WTC11 (cell line): Measurements from ENCODE around the gene SWI5. TPM values are rescaled to one million over a fixed set of nuclear protein-coding genes. Genes with fewer than 3 reads are reported as not detected.

Source experiments
- ATAC-seq: fragments of 200-7000 bp; cut with Tn5 transposase; 2 replicates; pipeline ENCODE4 v1.10.0; 2021; ENCODE audit warnings: mild to moderate bottlenecking, moderate library complexity
- CTCF ChIA-PET: fragments of 300-600 bp; sonication (Branson Sonifier 250); formaldehyde crosslinking; loops from one replicate; lab custom pipeline; 2021; ENCODE audit warnings: antibody characterized with exemption; lab: Charles Lee
- POLR2A ChIA-PET: fragments of 350-600 bp; sonication (Branson Sonifier 250); formaldehyde crosslinking; loops from one replicate; lab custom pipeline; 2021; ENCODE audit warnings: antibody characterized with exemption; lab: Charles Lee
- DNase-seq: peaks from one replicate; pipeline ENCODE4 v3.0.0; 2021; ENCODE audit warnings: low spot score
- H3K27ac Mint-ChIP-seq: 2 replicates; pipeline ENCODE4 v1.8.0; 2021; ENCODE audit warnings: mixed read lengths
- H3K27me3 Mint-ChIP-seq: 2 replicates; pipeline ENCODE4 v1.8.0; 2021; ENCODE audit warnings: low read depth, mild to moderate bottlenecking, moderate library complexity, mixed read lengths
- H3K36me3 Mint-ChIP-seq: 2 replicates; pipeline ENCODE4 v1.8.0; 2021; ENCODE audit warnings: mixed read lengths
- H3K4me1 Mint-ChIP-seq: 2 replicates; pipeline ENCODE4 v1.8.0; 2022; ENCODE audit warnings: mixed read lengths
- H3K4me3 Mint-ChIP-seq: 2 replicates; pipeline ENCODE4 v1.8.0; 2021; ENCODE audit warnings: mild to moderate bottlenecking, moderate library complexity, mixed read lengths
- H3K9me3 Mint-ChIP-seq: 2 replicates; pipeline ENCODE4 v1.8.0; 2021; ENCODE audit warnings: mixed read lengths
- AFF4 ChIP-seq: sonication (generic); formaldehyde crosslinking; IDR thresholded peaks from 2 replicates; pipeline ENCODE4 v1.8.1; 2023; ENCODE audit warnings: mild to moderate bottlenecking, missing genetic modification reagents, borderline replicate concordance
- ATF2 ChIP-seq: sonication (generic); formaldehyde crosslinking; IDR thresholded peaks from 2 replicates; pipeline ENCODE4 v1.8.1; 2022; ENCODE audit warnings: low read depth, missing genetic modification reagents, borderline replicate concordance
- CBFB ChIP-seq: sonication (generic); formaldehyde crosslinking; IDR thresholded peaks from 2 replicates; pipeline ENCODE4 v1.8.1; 2022; ENCODE audit warnings: mild to moderate bottlenecking, low read depth, missing genetic modification reagents
- CDX4 ChIP-seq: fragments of 250-450 bp; sonication (Bioruptor Pico); IDR thresholded peaks from 2 replicates; pipeline ENCODE4 v1.9.0; 2021; ENCODE audit warnings: moderate library complexity, mild to moderate bottlenecking, inconsistent platforms, borderline replicate concordance
- CREB1 ChIP-seq: sonication (generic); formaldehyde crosslinking; IDR thresholded peaks from 2 replicates; pipeline ENCODE4 v1.8.0; 2023; ENCODE audit warnings: mild to moderate bottlenecking, missing genetic modification reagents
- CREM ChIP-seq: sonication (generic); formaldehyde crosslinking; IDR thresholded peaks from 2 replicates; pipeline ENCODE4 v1.8.1; 2022; ENCODE audit warnings: mild to moderate bottlenecking, missing genetic modification reagents, moderate library complexity
- E2F5 ChIP-seq: sonication (generic); formaldehyde crosslinking; IDR thresholded peaks from 2 replicates; pipeline ENCODE4 v1.8.1; 2022; ENCODE audit warnings: mild to moderate bottlenecking, moderate library complexity, missing genetic modification reagents
- FOXK1 ChIP-seq: sonication (generic); formaldehyde crosslinking; IDR thresholded peaks from 2 replicates; pipeline ENCODE4 v1.8.0; 2022; ENCODE audit warnings: mild to moderate bottlenecking, moderate library complexity, missing genetic modification reagents
- FOXP4 ChIP-seq: sonication (generic); formaldehyde crosslinking; IDR thresholded peaks from 2 replicates; pipeline ENCODE4 v1.8.0; 2022; ENCODE audit warnings: mild to moderate bottlenecking, missing genetic modification reagents
- HMGA2 ChIP-seq: fragments of 250-450 bp; sonication (Bioruptor Pico); IDR thresholded peaks from 2 replicates; pipeline ENCODE4 v1.4.0; 2021; ENCODE audit warnings: mild to moderate bottlenecking, moderate library complexity
- IRF1 ChIP-seq: sonication (generic); formaldehyde crosslinking; IDR thresholded peaks from 2 replicates; pipeline ENCODE4 v1.8.0; 2023; ENCODE audit warnings: missing genetic modification reagents
- MXD4 ChIP-seq: fragments of 250-450 bp; sonication (Bioruptor Pico); IDR thresholded peaks from 2 replicates; pipeline ENCODE4 v1.8.0; 2021; ENCODE audit warnings: mild to moderate bottlenecking, moderate library complexity, borderline replicate concordance
- NFATC4 ChIP-seq: fragments of 250-450 bp; sonication (Bioruptor Pico); IDR thresholded peaks from 2 replicates; pipeline ENCODE4 v1.9.0; 2021; ENCODE audit warnings: mild to moderate bottlenecking
- NFYB ChIP-seq: sonication (generic); formaldehyde crosslinking; conservative IDR thresholded peaks from 2 replicates; pipeline ENCODE4 v1.8.0; 2022; ENCODE audit warnings: low read depth, missing genetic modification reagents
- NR1H2 ChIP-seq: sonication (generic); formaldehyde crosslinking; IDR thresholded peaks from 2 replicates; pipeline ENCODE4 v1.9.0; 2021; ENCODE audit warnings: mild to moderate bottlenecking, moderate library complexity, missing genetic modification reagents
- OVOL2 ChIP-seq: fragments of 250-450 bp; sonication (Bioruptor Pico); IDR thresholded peaks from 2 replicates; pipeline ENCODE4 v1.9.0; 2021; ENCODE audit warnings: mild to moderate bottlenecking, borderline replicate concordance
- RORB ChIP-seq: fragments of 250-450 bp; sonication (Bioruptor Pico); IDR thresholded peaks from 2 replicates; pipeline ENCODE4 v1.9.0; 2021; ENCODE audit warnings: mild to moderate bottlenecking
- STAT6 ChIP-seq: sonication (generic); formaldehyde crosslinking; conservative IDR thresholded peaks from 2 replicates; pipeline ENCODE4 v1.8.1; 2023; ENCODE audit warnings: mild to moderate bottlenecking, low read depth, missing genetic modification reagents, moderate library complexity
- ZBTB21 ChIP-seq: sonication (generic); formaldehyde crosslinking; IDR thresholded peaks from 2 replicates; pipeline ENCODE4 v1.8.1; 2023; ENCODE audit warnings: mild to moderate bottlenecking, missing genetic modification reagents, borderline replicate concordance
- ZNF232 ChIP-seq: sonication (generic); formaldehyde crosslinking; IDR thresholded peaks from 2 replicates; pipeline ENCODE4 v1.8.0; 2022; ENCODE audit warnings: mild to moderate bottlenecking, missing genetic modification reagents
- ZNF396 ChIP-seq: fragments of 250-450 bp; sonication (Bioruptor Pico); IDR thresholded peaks from 2 replicates; pipeline ENCODE4 v1.8.0; 2021; ENCODE audit warnings: mild to moderate bottlenecking, moderate library complexity, borderline replicate concordance
- total RNA-seq: library from RNA; stranded (reverse); gene quantifications from 3 replicates; pipeline ENCODE4 v1.2.3, GENCODE V29; 2021

The SWI5 gene
- total RNA-seq, 1 experiment from 2014 or later: 26.2 TPM

GRCh38 chr9:128260340-128260739, 15.7 kb upstream of the SWI5 start (continued):
- TF ChIP-seq CBFB: no peak
- no peak for TF ChIP-seq ZNF396

- TF ChIP-seq NFYB: no peak
- no peak for TF ChIP-seq OVOL2 (CRISPR knock-in tag)
- no peak for TF ChIP-seq HMGA2
- TF ChIP-seq NR1H2 (CRISPR knock-in tag): no peak
- no peak for TF ChIP-seq AFF4
- no peak for TF ChIP-seq NFATC4
- TF ChIP-seq MXD4 (CRISPR knock-in tag): no peak
- TF ChIP-seq CBFB: no peak
- Mint-ChIP-seq H3K27ac (no peak overlapping the region), H3K4me1 (0 out of 2 replicates have a peak, but pooled peaks cover 3% of the 10 kb centered on the region), H3K4me3 (no peak overlapping the region), H3K36me3 (peaks cover 47% of the 10 kb centered on the region), H3K27me3 (no peaks in the 10 kb centered on the region), H3K9me3 (no peaks in the 10 kb centered on the region)
- ATAC-seq (no peak), DNase-seq (no peak)
- CTCF ChIA-PET: interaction anchor here (0.7 to 2.5 kb wide), 3 partner anchors 8 to 180 kb away, joined by 3 to 14 read pairs (median 3); no protein-coding TSS in a partner anchor
- POLR2A ChIA-PET: no interaction called here
Observed at GRCh38 chr9:128262687-128263086, 13.4 kb upstream of the SWI5 start.

GRCh38 chr9:128265348-128265847, 10.7 kb upstream of the SWI5 start:
- ATAC-seq (no peak), DNase-seq (no peak)
- no peaks in the 10 kb centered on the region for H3K27me3 Mint-ChIP-seq
- H3K4me3 Mint-ChIP-seq: no peak overlapping the region
- peaks cover 39% of the 10 kb centered on the region for H3K36me3 Mint-ChIP-seq
- POLR2A ChIA-PET: no interaction called here
- CTCF ChIA-PET: interaction anchor here (2.5 kb wide), 1 partner anchor 11 kb away, joined by 14 read pairs; no protein-coding TSS in a partner anchor
- H3K4me1 Mint-ChIP-seq: no peaks in the 10 kb centered on the region
- H3K9me3 Mint-ChIP-seq: no peaks in the 10 kb centered on the region
- no peak overlapping the region for H3K27ac Mint-ChIP-seq
- TF ChIP-seq FOXP4 (CRISPR knock-in tag) (no peak), ATF2 (CRISPR knock-in tag) (no peak), ZNF232 (CRISPR knock-in tag) (no peak), FOXK1 (CRISPR knock-in tag) (no peak), HMGA2 (no peak), RORB (CRISPR knock-in tag) (no peak), IRF1 (no peak), STAT6 (CRISPR knock-in tag) (no peak), CDX4 (CRISPR knock-in tag) (no peak), CREM (CRISPR knock-in tag) (no peak), E2F5 (CRISPR knock-in tag) (no peak), ZBTB21 (CRISPR knock-in tag) (no peak), CREB1 (CRISPR knock-in tag) (no peak)
